GM19452 (cell line): ENCODE measurements around the gene RASSF4.

Source experiments
- ATAC-seq: cut with Tn5 transposase; IDR thresholded peaks from one replicate; pipeline ENCODE4 v1.9.1; 2021; ENCODE audit not compliant: unreplicated experiment

The RASSF4 gene

DNA sequence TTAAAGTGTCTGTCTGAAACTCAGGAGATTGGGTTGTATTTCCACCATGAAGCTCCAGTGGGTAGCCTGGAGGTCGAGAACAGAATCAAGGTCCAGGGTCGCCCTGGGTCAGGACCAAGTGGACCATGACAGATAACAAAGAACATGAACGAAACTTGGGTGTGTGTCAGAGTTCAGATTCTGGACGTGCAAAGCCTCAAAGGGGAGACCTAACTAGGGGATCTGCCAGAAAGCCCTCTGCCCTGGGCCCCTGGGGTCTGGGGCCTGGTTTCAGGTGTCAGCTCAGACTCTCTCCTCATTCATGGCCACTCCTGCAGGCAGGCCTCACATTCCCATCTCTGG, 1.6 kb downstream of the RASSF4 start:
- ATAC-seq: no peak

GRCh38 chr10:44961931-44962750, 2.5 kb downstream of the RASSF4 start:
- no peak for ATAC-seq

DNA sequence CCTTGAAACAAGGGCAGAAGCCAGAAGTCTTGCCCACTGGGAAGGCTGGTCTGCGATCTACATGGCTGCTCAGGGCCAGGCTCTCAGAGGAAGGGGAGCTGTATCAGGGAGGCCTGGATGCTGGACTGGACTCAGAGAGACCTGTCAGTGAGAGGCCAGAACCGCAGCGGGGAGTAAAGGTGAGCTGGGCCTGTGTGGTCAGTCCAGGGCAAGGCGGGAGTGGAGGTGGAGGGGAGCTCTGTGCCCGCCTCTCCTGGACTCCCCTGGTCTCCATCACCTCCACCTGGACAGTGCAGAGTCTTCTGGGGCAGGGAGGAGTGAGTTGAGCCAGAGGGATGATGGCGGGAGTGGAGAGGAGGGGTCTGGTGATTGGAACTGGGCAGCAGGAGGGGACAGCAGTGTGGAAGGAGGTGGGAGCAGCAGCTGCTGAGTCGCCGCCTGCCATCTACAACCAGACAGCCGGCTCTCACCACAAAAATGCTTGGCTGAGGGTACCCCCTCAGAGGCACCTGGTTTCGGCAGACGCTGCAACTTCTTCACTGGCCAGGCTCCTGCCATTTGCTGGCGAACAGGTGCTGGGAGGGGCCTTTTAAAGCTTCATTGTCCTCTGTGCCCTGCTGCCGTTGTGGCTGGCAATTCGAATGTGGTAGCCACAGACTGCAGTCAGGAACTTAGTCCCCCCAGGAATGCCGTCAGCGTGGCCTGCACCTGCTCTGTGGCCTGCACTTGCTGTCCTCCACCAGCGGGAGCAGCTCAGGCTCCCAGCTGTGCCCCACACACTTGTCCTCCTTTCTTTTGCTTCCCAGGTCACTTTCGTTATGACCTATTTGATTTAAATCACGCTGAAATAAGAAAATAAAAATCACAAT, 3.5 kb downstream of the RASSF4 start:
- no peak for ATAC-seq

DNA sequence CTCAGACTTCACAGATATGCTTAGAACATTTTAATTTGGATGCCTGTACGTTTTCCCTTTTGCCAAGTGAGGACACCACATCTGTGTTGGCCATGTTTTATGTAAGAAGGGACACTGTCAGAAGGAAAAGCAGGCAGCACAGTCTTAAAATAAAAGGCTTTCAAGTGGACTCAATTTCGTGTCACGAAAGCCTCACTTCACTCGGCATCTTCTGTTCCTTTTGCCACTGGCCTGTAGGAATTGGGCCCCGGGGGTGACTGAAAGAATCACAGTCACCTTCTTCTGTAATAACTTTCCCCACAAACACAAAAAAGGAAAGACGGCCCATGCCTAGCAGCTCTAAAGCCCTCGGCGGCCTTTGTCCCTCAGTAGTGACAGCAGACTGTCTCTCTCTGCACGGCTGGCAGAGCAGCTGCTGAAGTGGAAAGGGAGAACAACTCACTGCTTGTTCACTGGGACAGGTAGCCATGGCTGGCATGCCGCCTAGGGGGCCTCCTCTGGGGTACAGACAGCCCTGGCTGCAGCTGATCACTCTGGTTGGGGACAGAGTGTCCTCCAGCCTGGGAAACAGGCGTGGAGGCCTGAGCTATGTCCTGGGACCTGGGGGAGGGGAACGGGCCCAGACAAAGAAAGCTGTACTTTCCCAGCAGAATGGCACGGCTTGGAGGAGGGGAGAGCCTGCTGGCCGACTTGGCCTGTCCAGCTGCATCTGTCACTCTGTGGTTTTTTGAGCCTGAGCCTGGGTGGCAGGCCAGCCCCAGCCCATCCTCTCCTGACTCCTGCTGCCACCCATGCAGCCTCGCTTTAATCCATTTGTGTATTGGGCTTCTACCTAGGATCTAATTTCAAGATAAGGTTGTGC, 4.4 kb downstream of the RASSF4 start:
- ATAC-seq: no peak

DNA sequence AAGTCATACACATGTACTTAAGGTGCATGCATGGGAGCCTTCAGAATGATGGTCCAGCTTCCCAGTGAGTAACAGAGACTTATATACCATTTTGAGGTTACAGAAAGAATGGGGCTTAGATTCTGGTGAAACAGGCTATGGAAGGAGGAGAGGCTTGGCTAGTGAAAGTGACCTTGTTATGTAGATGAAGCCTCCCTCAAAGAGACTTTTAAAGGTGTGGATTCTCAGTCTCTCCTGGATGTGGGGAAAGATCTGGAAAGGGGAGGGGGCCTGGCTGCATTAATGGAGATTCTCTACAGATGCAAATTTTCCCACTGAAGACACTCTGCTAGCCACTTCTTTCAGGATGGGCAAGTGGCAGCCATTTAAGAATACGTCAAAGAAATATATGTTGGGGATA, 5.5 kb downstream of the RASSF4 start:
- no peak for ATAC-seq

DNA sequence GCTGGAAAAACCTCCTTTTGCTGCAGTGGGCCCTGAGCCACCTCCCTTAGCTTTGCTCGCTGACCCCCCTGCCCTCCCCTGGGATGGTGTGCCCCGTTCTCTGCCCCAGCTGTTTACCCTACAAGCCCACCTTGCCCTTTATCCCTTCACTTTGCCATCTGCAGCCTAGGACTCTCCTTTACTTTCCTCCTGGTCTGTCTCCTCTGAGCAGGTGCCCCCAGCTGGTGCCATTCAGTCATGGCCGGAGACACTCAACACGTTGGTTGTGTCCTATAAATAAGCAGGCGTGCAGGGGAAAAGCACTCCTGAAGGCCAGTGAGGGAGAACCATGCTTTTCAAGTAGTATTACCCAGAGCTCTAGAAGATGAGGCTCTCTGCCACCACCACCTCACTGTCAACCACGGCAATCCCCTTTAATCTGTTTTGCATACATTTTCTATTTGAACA, 6.1 kb downstream of the RASSF4 start:
- peak; percentile 40 for ATAC-seq

DNA sequence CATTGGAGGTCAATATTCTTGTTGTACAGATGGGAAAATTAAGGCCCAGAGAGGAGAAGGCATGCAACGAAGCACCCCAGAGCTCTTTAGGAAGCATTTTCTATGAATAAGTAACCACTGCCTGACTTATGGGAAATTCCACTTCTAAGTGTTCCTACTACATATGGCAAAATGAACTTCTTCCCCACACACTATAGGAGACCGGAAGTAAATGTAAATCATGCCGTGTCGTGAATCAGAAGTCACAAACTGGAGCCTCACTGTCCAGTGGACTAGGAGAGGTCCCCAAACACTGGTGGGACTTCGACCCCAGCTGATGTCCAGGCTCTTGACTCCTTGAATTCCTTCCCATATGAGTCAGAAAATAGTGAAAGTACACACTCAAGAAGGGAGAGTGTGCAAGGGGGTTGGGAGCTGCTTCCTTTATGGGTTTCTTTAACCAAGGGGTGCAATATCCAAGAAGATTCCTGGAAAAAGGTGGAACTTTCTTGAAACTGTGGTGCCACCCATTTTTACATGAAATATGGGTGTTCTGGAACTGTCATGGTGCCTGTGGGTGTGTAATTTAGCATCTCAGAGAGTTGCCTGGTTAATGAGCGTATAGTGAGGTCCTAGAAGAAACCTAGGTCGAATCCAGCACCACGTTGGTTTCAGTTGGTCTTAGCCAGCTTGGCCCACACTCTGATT, 6.7 kb downstream of the RASSF4 start:
- peak; percentile 42 for ATAC-seq

- no peak for ATAC-seq
These were observed 7.4 kb downstream of the RASSF4 start for GRCh38 chr10:44966816-44967509.

GRCh38 chr10:44967616-44968015, 8.0 kb downstream of the RASSF4 start:
- no peak for ATAC-seq

- no peak for ATAC-seq
These were observed 8.5 kb downstream of the RASSF4 start for GRCh38 chr10:44968091-44968490.

DNA sequence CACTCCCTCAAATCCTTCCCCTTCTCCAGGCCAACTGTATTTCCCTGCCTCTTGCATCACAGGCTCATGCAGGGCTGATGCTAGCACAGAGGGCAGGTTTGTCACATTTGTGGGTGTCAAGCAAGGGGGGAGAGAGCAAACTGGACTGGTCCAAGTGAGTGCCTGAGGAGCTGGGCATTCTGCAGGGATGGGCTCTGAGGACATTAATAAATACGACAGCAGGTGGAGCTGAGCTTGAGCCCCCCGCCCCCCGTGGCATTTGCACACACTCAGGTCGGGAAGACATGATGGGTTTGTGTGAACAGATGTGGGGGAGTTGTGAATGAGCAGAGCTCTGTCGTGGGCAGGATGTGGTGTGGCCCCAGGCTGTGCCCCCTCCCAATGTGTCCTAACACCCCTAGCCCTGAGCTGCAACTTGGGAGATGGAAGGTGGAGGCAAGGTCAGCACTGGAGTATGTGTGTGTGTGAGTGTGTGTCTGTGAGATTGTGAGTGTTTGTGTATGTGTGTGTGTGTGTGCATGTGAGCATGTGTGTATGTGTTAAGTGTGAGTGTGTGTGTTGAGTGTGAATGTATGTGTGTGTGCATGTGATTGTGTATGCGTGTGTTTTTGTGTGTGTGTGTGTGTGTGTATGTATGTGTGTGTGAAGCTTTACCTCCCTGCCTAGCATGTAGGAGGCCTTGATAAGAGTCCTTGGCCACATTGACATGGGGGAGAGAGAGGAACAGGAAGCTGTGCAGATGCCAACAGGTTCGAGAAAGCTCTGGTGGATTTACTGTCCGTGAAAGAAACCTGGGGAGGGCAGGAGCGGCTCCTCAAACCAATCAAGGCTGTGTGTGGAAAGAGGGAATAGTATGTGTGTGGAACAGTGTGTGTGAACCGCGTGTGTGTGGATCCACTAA, 9.1 kb downstream of the RASSF4 start:
- ATAC-seq: no peak

- no peak for ATAC-seq
These were observed 10.3 kb downstream of the RASSF4 start for GRCh38 chr10:44969854-44970253.

DNA sequence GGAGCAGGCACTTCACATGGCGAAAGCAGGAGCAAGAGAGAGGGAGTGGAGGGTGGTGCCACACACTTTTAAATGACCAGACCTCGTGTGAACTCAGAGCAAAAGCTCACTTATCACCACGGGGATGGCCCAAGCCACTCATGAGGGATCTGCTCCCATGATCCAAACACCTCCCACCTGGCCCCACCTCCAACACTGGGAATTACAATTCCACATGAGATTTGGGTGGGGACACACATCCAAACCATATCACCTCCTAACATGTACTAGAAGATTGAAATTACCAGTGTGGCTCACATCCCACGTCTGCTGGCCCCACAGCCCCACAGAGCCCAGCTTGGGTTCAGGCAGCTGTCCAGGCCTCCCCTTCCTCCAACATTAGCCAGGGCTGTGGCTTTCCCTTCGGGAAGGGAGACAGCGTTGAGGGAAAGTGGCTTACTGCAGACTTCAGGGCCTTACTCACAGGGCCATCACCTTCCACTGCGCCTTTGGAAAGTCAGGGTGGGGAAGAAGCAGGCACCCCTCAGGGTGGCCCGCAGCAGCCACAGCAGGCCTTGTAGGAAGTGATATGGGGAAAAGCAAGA, 11.3 kb downstream of the RASSF4 start:
- ATAC-seq: no peak

DNA sequence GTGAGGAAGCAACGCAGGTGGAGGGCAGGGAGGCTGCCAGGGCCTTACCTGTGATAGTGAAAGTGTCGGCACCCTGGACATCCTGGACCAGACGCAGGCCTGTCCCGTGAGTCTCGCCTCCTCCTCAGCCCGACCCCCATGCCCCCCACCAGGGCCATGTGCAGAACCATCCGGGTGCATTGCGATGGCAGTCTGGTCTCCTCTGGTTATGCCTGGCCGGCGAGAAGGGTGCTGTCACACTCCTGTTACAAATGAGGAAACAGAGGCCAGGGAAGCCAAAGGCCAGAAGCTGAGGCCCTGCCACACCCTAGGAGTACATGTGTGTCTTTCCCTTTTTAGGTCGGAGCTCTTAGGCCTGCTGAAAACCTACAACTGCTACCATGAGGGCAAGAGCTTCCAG, 11.8 kb downstream of the RASSF4 start:
- ATAC-seq: no peak

DNA sequence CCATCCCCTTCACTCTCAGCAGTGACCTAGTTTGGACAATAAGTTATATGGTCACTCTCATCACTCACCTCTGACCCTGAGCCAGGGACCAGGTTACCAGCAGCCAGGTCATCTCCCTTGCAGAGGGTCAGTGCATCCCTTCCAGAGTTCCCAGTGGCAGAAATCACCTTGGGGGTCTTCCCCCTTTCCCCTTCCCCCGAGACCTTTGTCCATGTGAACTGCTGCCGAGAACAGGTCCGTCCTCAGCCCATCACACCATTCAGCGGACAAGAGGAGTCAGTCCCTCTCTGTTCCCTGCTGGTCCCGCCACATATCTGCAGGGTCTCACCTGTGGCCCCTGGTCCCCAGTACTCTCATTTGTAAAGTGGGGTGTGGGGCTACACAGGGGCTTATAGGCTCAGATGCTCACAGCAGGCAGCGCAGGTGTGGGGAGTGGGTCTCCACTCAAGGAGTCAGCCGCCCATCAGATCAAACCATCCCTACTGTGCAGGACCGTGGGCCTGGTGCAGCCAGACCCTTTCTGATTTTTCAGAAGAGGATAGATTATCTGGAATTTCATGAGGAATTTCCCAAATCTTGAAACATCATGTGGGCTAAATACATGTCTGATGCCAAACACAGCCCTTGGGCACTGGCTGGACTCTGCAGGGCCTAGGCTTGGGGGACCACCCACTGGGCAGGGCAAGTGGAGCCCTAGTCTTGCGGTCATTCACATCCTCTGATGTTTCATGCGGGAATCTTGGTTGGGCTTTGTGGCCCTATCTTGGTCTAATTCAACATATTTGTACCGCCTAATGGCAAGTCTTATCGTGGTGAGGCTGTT, 12.5 kb downstream of the RASSF4 start:
- no peak for ATAC-seq

- ATAC-seq: no peak
These were observed 13.3 kb downstream of the RASSF4 start for GRCh38 chr10:44972874-44973306.

- ATAC-seq: no peak
These were observed 13.9 kb downstream of the RASSF4 start for GRCh38 chr10:44973323-44974081.
